ENCODE measurements around the gene OR6V1.

OR6V1 gene

GRCh38 chr7:143038635-143039034, 13.5 kb upstream of the OR6V1 start:
- no peaks in the 10 kb centered on the region for H4K20me1 ChIP-seq (ENCODE audit: insufficient read depth, low read length)
- H3K4me1 ChIP-seq (ENCODE audit: low read length) = peaks cover 13% of the 10 kb centered on the region
- H3K9me3 ChIP-seq (replicated peaks; ENCODE audit: insufficient read depth, low read length) = no peaks in the 10 kb centered on the region
- H3K9me2 ChIP-seq (replicated peaks; ENCODE audit: insufficient read depth, low read length) = no peaks in the 10 kb centered on the region
- H3K9ac ChIP-seq (ENCODE audit: low read length) = no peak overlapping the region
- no peak overlapping the region for H3K4me2 ChIP-seq (ENCODE audit: low read depth, low read length)
- TF ChIP-seq CTCF (IDR thresholded peaks at IDR 0.05; ENCODE audit: low read length) = no peak
- no peak for TF ChIP-seq EZH2phosphoT487 (IDR thresholded peaks at IDR 0.05; ENCODE audit: low read length)
- TF ChIP-seq EZH2 (optimal IDR thresholded peaks at IDR 0.05; ENCODE audit: low read depth, low read length) = no peak
- no peaks in the 10 kb centered on the region for H3K79me2 ChIP-seq (ENCODE audit: low read length)
- DNase-seq = no peak
- H3K36me3 ChIP-seq (replicated peaks; ENCODE audit: insufficient read depth, low read length) = no peaks in the 10 kb centered on the region
- no peak overlapping the region for H2AFZ ChIP-seq (ENCODE audit: low read length)
- H3K4me3 ChIP-seq (ENCODE audit: low read length) = no peak overlapping the region
- H3F3A ChIP-seq (ENCODE audit: insufficient read depth, low read length) = no peaks in the 10 kb centered on the region
- no peak overlapping the region for H3K27ac ChIP-seq (ENCODE audit: low read length)
- H3K27me3 ChIP-seq (replicated peaks; ENCODE audit: insufficient read depth, low read length) = no peaks in the 10 kb centered on the region

- Histone ChIP-seq H3K27ac (ENCODE audit: low read length) (no peak overlapping the region), H3K9ac (ENCODE audit: low read length) (no peak overlapping the region), H3K4me2 (ENCODE audit: low read depth, low read length) (no peak overlapping the region), H3K9me2 (replicated peaks; ENCODE audit: insufficient read depth, low read length) (no peaks in the 10 kb centered on the region), H3K4me1 (ENCODE audit: low read length) (peaks cover 13% of the 10 kb centered on the region), H3K36me3 (replicated peaks; ENCODE audit: insufficient read depth, low read length) (no peaks in the 10 kb centered on the region), H3K9me3 (replicated peaks; ENCODE audit: insufficient read depth, low read length) (no peaks in the 10 kb centered on the region), H3K27me3 (replicated peaks; ENCODE audit: insufficient read depth, low read length) (no peaks in the 10 kb centered on the region), H2AFZ (ENCODE audit: low read length) (no peak overlapping the region), H4K20me1 (ENCODE audit: insufficient read depth, low read length) (no peaks in the 10 kb centered on the region), H3K4me3 (ENCODE audit: low read length) (no peak overlapping the region), H3F3A (ENCODE audit: insufficient read depth, low read length) (no peaks in the 10 kb centered on the region), H3K79me2 (ENCODE audit: low read length) (no peaks in the 10 kb centered on the region)
- no peak for DNase-seq
- no peak for TF ChIP-seq EZH2phosphoT487 (IDR thresholded peaks at IDR 0.05; ENCODE audit: low read length)
- TF ChIP-seq CTCF (IDR thresholded peaks at IDR 0.05; ENCODE audit: low read length) = no peak
- TF ChIP-seq EZH2 (optimal IDR thresholded peaks at IDR 0.05; ENCODE audit: low read depth, low read length) = no peak
Observed at GRCh38 chr7:143040209-143040715, 11.9 kb upstream of the OR6V1 start.

GRCh38 chr7:143041346-143041745, 10.8 kb upstream of the OR6V1 start:
- TF ChIP-seq EZH2phosphoT487 (IDR thresholded peaks at IDR 0.05; ENCODE audit: low read length) (no peak), CTCF (IDR thresholded peaks at IDR 0.05; ENCODE audit: low read length) (no peak), EZH2 (optimal IDR thresholded peaks at IDR 0.05; ENCODE audit: low read depth, low read length) (no peak)
- Histone ChIP-seq H3K4me3 (ENCODE audit: low read length) (no peak overlapping the region), H3K4me2 (ENCODE audit: low read depth, low read length) (no peak overlapping the region), H3K9me2 (replicated peaks; ENCODE audit: insufficient read depth, low read length) (no peaks in the 10 kb centered on the region), H4K20me1 (ENCODE audit: insufficient read depth, low read length) (no peaks in the 10 kb centered on the region), H3K9ac (ENCODE audit: low read length) (no peak overlapping the region), H3K36me3 (replicated peaks; ENCODE audit: insufficient read depth, low read length) (no peaks in the 10 kb centered on the region), H3F3A (ENCODE audit: insufficient read depth, low read length) (no peaks in the 10 kb centered on the region), H3K79me2 (ENCODE audit: low read length) (no peaks in the 10 kb centered on the region), H3K4me1 (ENCODE audit: low read length) (peaks cover 13% of the 10 kb centered on the region), H2AFZ (ENCODE audit: low read length) (no peak overlapping the region), H3K27me3 (replicated peaks; ENCODE audit: insufficient read depth, low read length) (no peaks in the 10 kb centered on the region), H3K9me3 (replicated peaks; ENCODE audit: insufficient read depth, low read length) (no peaks in the 10 kb centered on the region), H3K27ac (ENCODE audit: low read length) (no peak overlapping the region)
- DNase-seq = no peak

Measured in MM.1S (cell line).